H1 (cell line): ENCODE data around the gene SIPA1L3. TPM values are rescaled to one million over a fixed set of nuclear protein-coding genes. Genes with fewer than 3 reads are reported as not detected.
A peak's percentile ranks its signal among the peaks of the same experiment; 100 is the strongest.

Experiments used
- CTCF ChIA-PET: fragments of 300-600 bp; sonication (Branson Sonifier 250); formaldehyde crosslinking; loops from one replicate; lab custom pipeline; 2021; ENCODE audit not compliant: partially characterized antibody; lab: Charles Lee
- POLR2A ChIA-PET: fragments of 300-600 bp; sonication (Branson Sonifier 250); formaldehyde crosslinking; loops from one replicate; lab custom pipeline; 2021; ENCODE audit warnings: inconsistent platforms; ENCODE audit not compliant: partially characterized antibody; lab: Charles Lee
- DNase-seq, 2 experiments: peaks; one replicate each; pipeline versions ENCODE4 v3.0.0 to v3.0.0-alpha.2; 2010 to 2022; ENCODE audit warnings: low spot score in 2 of 2, low read depth in 1 of 2, mixed read lengths in 1 of 2
- FAIRE-seq: peaks from 2 replicates; lab custom pipeline; 2011; peaks lifted over from hg19 to GRCh38; lab: Jason Lieb, UNC
- H2AFZ ChIP-seq: 2 replicates; pipeline ENCODE4 v1.8.1; 2012; ENCODE audit warnings: low read length, inconsistent platforms
- H2AK5ac ChIP-seq: 2 replicates; pipeline ENCODE4 v1.6.1; 2013; ENCODE audit warnings: low read depth, low read length
- H2BK120ac ChIP-seq: replicated peaks from 2 replicates; pipeline ENCODE3; 2013; ENCODE audit warnings: low read depth, low read length, inconsistent platforms
- H2BK12ac ChIP-seq: 2 replicates; pipeline ENCODE4 v1.6.1; 2013; ENCODE audit warnings: low read depth, low read length
- H2BK15ac ChIP-seq: 2 replicates; pipeline ENCODE4 v1.6.1; 2013; ENCODE audit warnings: low read length
- H2BK20ac ChIP-seq: 2 replicates; pipeline ENCODE4 v1.6.1; 2013; ENCODE audit warnings: low read length
- H2BK5ac ChIP-seq: 2 replicates; pipeline ENCODE4 v1.6.1; 2013; ENCODE audit warnings: low read depth, low read length
- H3K14ac ChIP-seq: 2 replicates; pipeline ENCODE4 v1.6.1; 2013; ENCODE audit warnings: inconsistent platforms; ENCODE audit not compliant: insufficient read length
- H3K18ac ChIP-seq: 2 replicates; pipeline ENCODE4 v1.6.1; 2013; ENCODE audit warnings: low read length; ENCODE audit errors: extremely low read depth
- H3K23ac ChIP-seq: 2 replicates; pipeline ENCODE4 v1.6.1; 2013; ENCODE audit warnings: inconsistent platforms; ENCODE audit not compliant: insufficient read length
- H3K23me2 ChIP-seq: 2 replicates; pipeline ENCODE4 v1.6.1; 2013; ENCODE audit warnings: low read depth, low read length
- H3K27ac ChIP-seq: 2 replicates; pipeline ENCODE4 v1.6.1; 2011; ENCODE audit warnings: low read depth, low read length, inconsistent platforms
- H3K27me3 ChIP-seq, 4 experiments: replicated peaks in 1 of 4; 1 replicate in 1 of 4; 2 replicates in 3 of 4; pipeline versions ENCODE4 v1.6.1 to v1.8.1; 2011 to 2013; ENCODE audit warnings: low read length in 3 of 4, mild to moderate bottlenecking in 3 of 4, inconsistent platforms in 2 of 4, mixed read lengths in 2 of 4, moderate library complexity in 1 of 4; ENCODE audit not compliant: control insufficient read depth in 3 of 4, insufficient read depth in 3 of 4; ENCODE audit errors: extremely low read depth in 1 of 4
- H3K36me3 ChIP-seq, 4 experiments: 2 replicates each; pipeline versions ENCODE4 v1.6.1 to v1.8.1; 2011 to 2013; ENCODE audit warnings: mild to moderate bottlenecking in 4 of 4, low read length in 3 of 4, moderate library complexity in 2 of 4, control low read depth in 1 of 4, inconsistent platforms in 1 of 4; ENCODE audit not compliant: insufficient read depth in 4 of 4, control insufficient read depth in 2 of 4
- H3K4ac ChIP-seq: replicated peaks from 2 replicates; pipeline ENCODE3; 2013; ENCODE audit warnings: low read length, low read depth, mixed read lengths, inconsistent platforms; ENCODE audit not compliant: insufficient read length
- H3K4me1 ChIP-seq, 4 experiments: replicated peaks in 1 of 4; 1 replicate in 1 of 4; 2 replicates in 3 of 4; pipeline versions ENCODE4 v1.6.1 to v1.8.1; 2011 to 2013; ENCODE audit warnings: low read length in 3 of 4, inconsistent platforms in 2 of 4, mixed read lengths in 1 of 4; ENCODE audit not compliant: insufficient read depth in 4 of 4, control insufficient read depth in 3 of 4
- H3K4me2 ChIP-seq, 2 experiments: 2 replicates each; pipeline versions ENCODE4 v1.6.1 to v1.8.1; 2011 to 2013; ENCODE audit warnings: low read depth in 2 of 2, low read length in 2 of 2, control low read depth in 1 of 2, inconsistent platforms in 1 of 2, mild to moderate bottlenecking in 1 of 2; ENCODE audit not compliant: insufficient read depth in 1 of 2
- H3K4me3 ChIP-seq, 4 experiments: fragments of 200-600, 300-600 bp in 1 of 4; sonication (generic), shearing (Covaris generic), sonication (Bioruptor Twin) in 1 of 4; 2 replicates each; pipeline versions ENCODE4 v1.5.1 to v1.8.1; 2011 to 2016; ENCODE audit warnings: low read length in 4 of 4, low read depth in 3 of 4, control low read depth in 2 of 4, inconsistent platforms in 2 of 4, mild to moderate bottlenecking in 2 of 4, mixed read lengths in 1 of 4, moderate library complexity in 1 of 4; ENCODE audit not compliant: insufficient read depth in 2 of 4; ENCODE audit errors: extremely low read depth in 1 of 4
- H3K56ac ChIP-seq: replicated peaks from 2 replicates; pipeline ENCODE3; 2013; ENCODE audit warnings: low read depth, mild to moderate bottlenecking, mixed read lengths, low read length, inconsistent platforms; ENCODE audit not compliant: insufficient read length
- H3K79me1 ChIP-seq: 2 replicates; pipeline ENCODE4 v1.6.1; 2013; ENCODE audit warnings: low read depth, low read length, control low read depth
- H3K79me2 ChIP-seq, 2 experiments: 2 replicates each; pipeline versions ENCODE4 v1.6.1 to v1.8.1; 2012 to 2013; ENCODE audit warnings: low read length in 2 of 2, mild to moderate bottlenecking in 2 of 2, inconsistent platforms in 1 of 2; ENCODE audit not compliant: insufficient read depth in 2 of 2, control insufficient read depth in 1 of 2
- H3K9ac ChIP-seq, 4 experiments: replicated peaks in 1 of 4; 1 replicate in 1 of 4; 2 replicates in 3 of 4; pipeline versions ENCODE4 v1.6.1 to v1.8.1; 2011 to 2013; ENCODE audit warnings: low read depth in 3 of 4, low read length in 3 of 4, control low read depth in 2 of 4, mild to moderate bottlenecking in 2 of 4, moderate library complexity in 2 of 4, inconsistent platforms in 1 of 4; ENCODE audit errors: extremely low read depth in 1 of 4
- H3K9me3 ChIP-seq, 2 experiments: 2 replicates each; pipeline versions ENCODE4 v1.6.1 to v1.8.1; 2012 to 2013; ENCODE audit warnings: mild to moderate bottlenecking in 2 of 2, moderate library complexity in 2 of 2, control low read depth in 1 of 2, inconsistent platforms in 1 of 2, low read depth in 1 of 2, low read length in 1 of 2, mixed read lengths in 1 of 2; ENCODE audit not compliant: insufficient read depth in 2 of 2
- H4K20me1 ChIP-seq, 2 experiments: replicated peaks in 1 of 2; 2 replicates each; pipeline versions ENCODE3 to v1.8.1; 2011 to 2013; ENCODE audit warnings: inconsistent platforms in 2 of 2, low read length in 2 of 2, mild to moderate bottlenecking in 1 of 2; ENCODE audit not compliant: insufficient read depth in 2 of 2, control insufficient read depth in 1 of 2
- H4K5ac ChIP-seq: 2 replicates; pipeline ENCODE4 v1.6.1; 2013; ENCODE audit warnings: low read length, low read depth, mixed read lengths, inconsistent platforms; ENCODE audit not compliant: insufficient read length
- H4K8ac ChIP-seq: 2 replicates; pipeline ENCODE4 v1.8.0; 2013; ENCODE audit warnings: mild to moderate bottlenecking, moderate library complexity, low read length, inconsistent platforms; ENCODE audit not compliant: insufficient read depth; ENCODE audit errors: extremely low read depth
- H4K91ac ChIP-seq: replicated peaks from 2 replicates; pipeline ENCODE3; 2013; ENCODE audit warnings: low read length, mixed read lengths, inconsistent platforms; ENCODE audit not compliant: insufficient read length
- TBP ChIP-seq: IDR thresholded peaks from 2 replicates; pipeline ENCODE4 v1.6.1; 2011; ENCODE audit warnings: low read depth, low read length, improper control_type of control experiment
- WGBS, 2 experiments: shearing (Covaris generic) in 1 of 2; methylation state at CpG; one replicate each; pipeline versions ENCODE4 v1.1.6 to v1.1.7; 2013 to 2015; ENCODE audit warnings: low lambda C conversion rate in 2 of 2, mixed read lengths in 2 of 2, inconsistent platforms in 1 of 2, low coverage in 1 of 2, missing lambda C conversion rate in 1 of 2; ENCODE audit not compliant: insufficient replicate concordance in 2 of 2, insufficient coverage in 1 of 2, insufficient read length in 1 of 2; ENCODE audit errors: extremely low coverage in 1 of 2, missing lambda C conversion rate in 1 of 2; 5-methylcytosine and 5-hydroxymethylcytosine counted together
- polyA plus RNA-seq, 7 experiments: library from polyadenylated mRNA; depleted of rRNA in 3 of 7; stranded (reverse) in 5 of 7; unstranded in 2 of 7; fragments of >200 nt in 5 of 7; fragments of 200-250 nt in 2 of 7; gene quantifications; 1 replicate in 5 of 7; 2 replicates in 1 of 7; 4 replicates in 1 of 7; pipeline versions ENCODE4 v1.2.1 to v1.2.3, GENCODE V29; 2011 to 2013; ENCODE audit warnings: missing spikeins in 2 of 7, mixed read lengths in 2 of 7
- total RNA-seq: library from RNA; stranded (reverse); fragmentation: NEBNext Ultra II Directional; extraction: Animal tissue kit (Norgen Biotek cat#: 25700); gene quantifications from 2 replicates; pipeline ENCODE4 v1.2.1, GENCODE V29; 2021
- TF ChIP-seq, protein P1 (sequence below): IDR thresholded peaks from 2 replicates; pipeline ENCODE4 v1.6.1; 2011; ENCODE audit warnings: low read depth, mild to moderate bottlenecking, low read length; ENCODE audit not compliant: insufficient read depth

Gene SIPA1L3
- total and polyA plus RNA-seq, 2 of the 8 experiments (the other 6 are each of a cell fraction or from before 2014, with no cell fraction given) = 15.0 to 54.9 TPM

DNA sequence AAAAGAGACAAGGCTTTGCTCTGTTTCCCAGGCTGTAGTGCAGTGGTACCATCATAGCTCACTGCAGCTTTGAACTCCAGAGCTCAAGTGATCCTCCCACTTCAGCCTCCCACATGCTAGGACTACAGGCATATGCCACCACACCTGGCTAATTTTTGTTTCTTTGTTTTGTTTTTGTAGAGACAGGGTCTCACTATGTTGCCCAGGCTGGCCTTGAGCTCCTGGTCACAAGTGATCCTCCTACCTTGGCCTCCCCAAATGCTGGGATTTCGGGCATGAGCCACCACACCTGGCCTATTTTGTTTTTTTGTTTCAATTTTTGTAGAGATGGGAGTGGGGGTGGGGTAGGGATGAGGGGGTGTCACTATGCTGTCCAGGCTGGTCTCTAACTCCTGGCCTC, 7.6 kb upstream of the SIPA1L3 start:
- H3K27ac ChIP-seq = no peak overlapping the region
- ChIA-PET CTCF (interaction anchor here (0.5 to 13.7 kb wide), 19 partner anchors 9 to 698 kb away, joined by 3 to 259 read pairs (median 3); no protein-coding TSS in a partner anchor), POLR2A (no interaction called here)
- no peak overlapping the region for H3K4me2 ChIP-seq
- no peaks in the 10 kb centered on the region for H3K4me1 ChIP-seq
- H3K56ac ChIP-seq = no peak overlapping the region
- DNase-seq = no peak
- no peak for FAIRE-seq
- no peak overlapping the region for H3K14ac ChIP-seq
- H4K91ac ChIP-seq = no peak overlapping the region
- H3K4me3 ChIP-seq = no peak overlapping the region
- 100% methylated on average over 1 of the region's 1 CpG; no CpG with 5 or more reads in 1 of the 2 experiments for WGBS, 2 experiments
- no peak overlapping the region for H3K4ac ChIP-seq
- H4K8ac ChIP-seq = no peak overlapping the region
- H2BK120ac ChIP-seq = no peak overlapping the region
- no peaks in the 10 kb centered on the region for H3K36me3 ChIP-seq
- no peak overlapping the region for H3K9ac ChIP-seq
- H2BK15ac ChIP-seq = no peak overlapping the region
- H2AK5ac ChIP-seq = 0 out of 2 replicates have a peak overlapping the region, but pooled peaks have one; percentile 58
- H3K79me1 ChIP-seq = no peaks in the 10 kb centered on the region
- H4K20me1 ChIP-seq = no peaks in the 10 kb centered on the region
- H2BK20ac ChIP-seq = no peak overlapping the region
- H3K23me2 ChIP-seq = no peaks in the 10 kb centered on the region
- H2BK12ac ChIP-seq = 0 out of 2 replicates have a peak overlapping the region, but pooled peaks have one; percentile 33
- no peak overlapping the region for H4K5ac ChIP-seq
- no peaks in the 10 kb centered on the region for H3K79me2 ChIP-seq
- no peak overlapping the region for H2BK5ac ChIP-seq
- H3K23ac ChIP-seq = no peak overlapping the region
- no peaks in the 10 kb centered on the region for H3K9me3 ChIP-seq
- no peaks in the 10 kb centered on the region for H3K27me3 ChIP-seq
- no peak overlapping the region for H2AFZ ChIP-seq
- H3K18ac ChIP-seq = no peak overlapping the region
- TF ChIP-seq TBP = no peak
- TF ChIP-seq, protein P1, sequence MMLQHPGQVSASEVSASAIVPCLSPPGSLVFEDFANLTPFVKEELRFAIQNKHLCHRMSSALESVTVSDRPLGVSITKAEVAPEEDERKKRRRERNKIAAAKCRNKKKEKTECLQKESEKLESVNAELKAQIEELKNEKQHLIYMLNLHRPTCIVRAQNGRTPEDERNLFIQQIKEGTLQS = no peak
